C4-2B (cell line): ENCODE measurements around the gene TOX2.

ENCODE experiments used
- CTCF ChIP-seq: fragments of 450-650 bp; conservative IDR thresholded peaks from 2 replicates; pipeline ENCODE4 v1.5.1; 2017; ENCODE audit warnings: mild to moderate bottlenecking
- ZFX ChIP-seq: fragments of 450-650 bp; IDR thresholded peaks from 2 replicates; pipeline ENCODE4 v1.6.1; 2017

- TF ChIP-seq CTCF (no peak), ZFX (no peak)
Observed at GRCh38 chr20:44018942-44019637, 104.4 kb downstream of the TOX2 start.
